ENCODE measurements around the gene TSFM.

Gene TSFM

GRCh38 chr12:57746025-57746424 lies 36.6 kb upstream of the TSFM start:
- no peaks in the 10 kb centered on the region for H4K20me1 ChIP-seq (ENCODE audit: insufficient read depth, low read length)
- peaks cover 37% of the 10 kb centered on the region for H3K36me3 ChIP-seq (replicated peaks; ENCODE audit: low read depth, low read length)
- H3K79me2 ChIP-seq (ENCODE audit: low read length) = peaks cover 39% of the 10 kb centered on the region
- no peaks in the 10 kb centered on the region for H3K27me3 ChIP-seq (ENCODE audit: low read depth, low read length)
- peak overlapping the region; percentile 75; the same call in 1 of the 2 replicates for H3K4me2 ChIP-seq (ENCODE audit: low read length)
- peak overlapping the region; percentile 97; the same call in 1 of the 2 replicates for H3K4me3 ChIP-seq (ENCODE audit: low read length)
- H3K9ac ChIP-seq (ENCODE audit: low read length) = no peak overlapping the region
- peak overlapping the region; percentile 81; the same call in 1 of the 2 replicates for H3K27ac ChIP-seq (ENCODE audit: low read length)
- TF ChIP-seq EZH2phosphoT487 (IDR thresholded peaks at IDR 0.05; ENCODE audit: low read depth) = no peak
- no peak for TF ChIP-seq CTCF (IDR thresholded peaks at IDR 0.05; ENCODE audit: low read depth, low read length)
- H2AFZ ChIP-seq (ENCODE audit: low read depth, low read length) = no peak overlapping the region
- H3K4me1 ChIP-seq (ENCODE audit: low read length) = peaks cover 31% of the 10 kb centered on the region
- H3K9me3 ChIP-seq (ENCODE audit: insufficient read depth, low read length) = no peaks in the 10 kb centered on the region

- Histone ChIP-seq H3K9ac (ENCODE audit: low read length) (no peak overlapping the region), H3K9me3 (ENCODE audit: insufficient read depth, low read length) (no peaks in the 10 kb centered on the region), H3K4me1 (ENCODE audit: low read length) (peaks cover 30% of the 10 kb centered on the region), H3K27me3 (ENCODE audit: low read depth, low read length) (no peaks in the 10 kb centered on the region), H3K4me3 (ENCODE audit: low read length) (no peak overlapping the region), H3K79me2 (ENCODE audit: low read length) (peaks cover 46% of the 10 kb centered on the region), H3K4me2 (ENCODE audit: low read length) (no peak overlapping the region), H2AFZ (ENCODE audit: low read depth, low read length) (no peak overlapping the region), H4K20me1 (ENCODE audit: insufficient read depth, low read length) (no peaks in the 10 kb centered on the region), H3K27ac (ENCODE audit: low read length) (no peak overlapping the region), H3K36me3 (replicated peaks; ENCODE audit: low read depth, low read length) (peaks cover 40% of the 10 kb centered on the region)
- TF ChIP-seq CTCF (IDR thresholded peaks at IDR 0.05; ENCODE audit: low read depth, low read length) = no peak
- no peak for TF ChIP-seq EZH2phosphoT487 (IDR thresholded peaks at IDR 0.05; ENCODE audit: low read depth)
Measured at GRCh38 chr12:57749061-57749460, 33.5 kb upstream of the TSFM start.

- no peak overlapping the region for H2AFZ ChIP-seq (ENCODE audit: low read depth, low read length)
- H4K20me1 ChIP-seq (ENCODE audit: insufficient read depth, low read length) = no peaks in the 10 kb centered on the region
- peaks cover 28% of the 10 kb centered on the region for H3K4me1 ChIP-seq (ENCODE audit: low read length)
Measured at GRCh38 chr12:57750561-57751431, 31.8 kb upstream of the TSFM start.

More at GRCh38 chr12:57750561-57751431, 31.8 kb upstream of the TSFM start:
- H3K36me3 ChIP-seq (replicated peaks; ENCODE audit: low read depth, low read length) = peaks cover 40% of the 10 kb centered on the region
- peak overlapping the region; percentile 57 for H3K27ac ChIP-seq (ENCODE audit: low read length)
- H3K9me3 ChIP-seq (ENCODE audit: insufficient read depth, low read length) = no peaks in the 10 kb centered on the region
- H3K9ac ChIP-seq (ENCODE audit: low read length) = peak overlapping the region; percentile 90
- H3K4me3 ChIP-seq (ENCODE audit: low read length) = peak overlapping the region; percentile 87
- no peak for TF ChIP-seq EZH2phosphoT487 (IDR thresholded peaks at IDR 0.05; ENCODE audit: low read depth)
- TF ChIP-seq CTCF (IDR thresholded peaks at IDR 0.05; ENCODE audit: low read depth, low read length) = no peak
- no peaks in the 10 kb centered on the region for H3K27me3 ChIP-seq (ENCODE audit: low read depth, low read length)
- peaks cover 42% of the 10 kb centered on the region for H3K79me2 ChIP-seq (ENCODE audit: low read length)
- H3K4me2 ChIP-seq (ENCODE audit: low read length) = peak overlapping the region; percentile 88

All from OCI-LY3 (cell line).